IMR-90 (cell line): ENCODE results near the gene GTPBP4. TPM values are rescaled to one million over a fixed set of nuclear protein-coding genes. Genes with fewer than 3 reads are reported as not detected.

ENCODE experiments used
- ATAC-seq: fragments of 200-7000 bp; cut with Tn5 transposase; 2 replicates; pipeline ENCODE4 v1.9.1; 2020; ENCODE audit warnings: low read depth, mild to moderate bottlenecking, moderate library complexity
- BruUV-seq: library from RNA; stranded (reverse); fragments of 400-500 nt; replicated peaks from 2 replicates; lab custom pipeline; 2021; lab: Mats Ljungman, UMichigan
- CTCF ChIA-PET: fragments of 300-600 bp; formaldehyde crosslinking; extraction: SDS; loops from one replicate; lab custom pipeline; 2021; ENCODE audit warnings: antibody characterized with exemption; lab: Yijun Ruan, JAX
- POLR2A ChIA-PET: fragments of 300-600 bp; sonication (Branson Sonifier 250); formaldehyde crosslinking; loops from one replicate; lab custom pipeline; 2022; ENCODE audit warnings: antibody characterized with exemption; ENCODE audit not compliant: unreplicated experiment; lab: Charles Lee
- DNase-seq: peaks from one replicate; pipeline ENCODE4 v3.0.0; 2013
- H2AFZ ChIP-seq: replicated peaks from 2 replicates; pipeline ENCODE3; 2013; ENCODE audit warnings: low read length, mild to moderate bottlenecking; ENCODE audit not compliant: poor library complexity
- H2AK5ac ChIP-seq: 2 replicates; pipeline ENCODE4 v1.6.1; 2013; ENCODE audit warnings: low read depth, low read length, inconsistent platforms
- H2AK9ac ChIP-seq: replicated peaks from 2 replicates; pipeline ENCODE3; 2013; ENCODE audit warnings: mild to moderate bottlenecking, low read depth, low read length, moderate library complexity; ENCODE audit not compliant: poor library complexity
- H2BK120ac ChIP-seq: 2 replicates; pipeline ENCODE4 v1.6.1; 2013; ENCODE audit warnings: low read depth, low read length, inconsistent platforms
- H2BK15ac ChIP-seq: 3 replicates; pipeline ENCODE4 v1.6.1; 2013; ENCODE audit warnings: low read depth, low read length, inconsistent platforms
- H2BK20ac ChIP-seq: 2 replicates; pipeline ENCODE4 v1.6.1; 2013; ENCODE audit warnings: low read depth, mild to moderate bottlenecking, inconsistent platforms, low read length, moderate library complexity
- H2BK5ac ChIP-seq: 2 replicates; pipeline ENCODE4 v1.6.1; 2013; ENCODE audit warnings: mild to moderate bottlenecking, low read depth, low read length, inconsistent platforms; ENCODE audit not compliant: poor library complexity, severe bottlenecking
- H3K14ac ChIP-seq: replicated peaks from 2 replicates; pipeline ENCODE4 v1.6.1; 2013; ENCODE audit warnings: low read depth, low read length, inconsistent platforms
- H3K18ac ChIP-seq: 2 replicates; pipeline ENCODE4 v1.6.1; 2013; ENCODE audit warnings: low read depth, low read length, control low read depth
- H3K23ac ChIP-seq: 2 replicates; pipeline ENCODE4 v1.6.1; 2013; ENCODE audit warnings: low read depth, low read length, inconsistent platforms
- H3K27ac ChIP-seq: 2 replicates; pipeline ENCODE4 v1.5.1; 2013; ENCODE audit warnings: mild to moderate bottlenecking, control low read depth, low read length; ENCODE audit not compliant: insufficient read depth
- H3K27me3 ChIP-seq: 2 replicates; pipeline ENCODE4 v1.6.1; 2013; ENCODE audit warnings: low read length; ENCODE audit not compliant: control insufficient read depth, insufficient read depth
- H3K36me3 ChIP-seq: 2 replicates; pipeline ENCODE4 v1.6.1; 2013; ENCODE audit warnings: low read length, mixed read lengths; ENCODE audit not compliant: control insufficient read depth, insufficient read depth
- H3K4ac ChIP-seq: 2 replicates; pipeline ENCODE4 v1.6.1; 2013; ENCODE audit warnings: low read depth, low read length, inconsistent platforms
- H3K4me1 ChIP-seq: 2 replicates; pipeline ENCODE4 v1.6.1; 2013; ENCODE audit warnings: low read length, mixed read lengths; ENCODE audit not compliant: control insufficient read depth, insufficient read depth
- H3K4me2 ChIP-seq: 2 replicates; pipeline ENCODE4 v1.6.1; 2013; ENCODE audit warnings: low read depth, mild to moderate bottlenecking, control low read depth, low read length, moderate library complexity
- H3K4me3 ChIP-seq: 2 replicates; pipeline ENCODE4 v1.5.1; 2013; ENCODE audit warnings: low read depth, mild to moderate bottlenecking, control low read depth, low read length, moderate library complexity; ENCODE audit not compliant: insufficient read depth
- H3K56ac ChIP-seq: 2 replicates; pipeline ENCODE4 v1.6.1; 2013; ENCODE audit warnings: low read length, inconsistent platforms; ENCODE audit not compliant: insufficient read depth; ENCODE audit errors: extremely low read depth
- H3K79me1 ChIP-seq, 2 experiments: 2 replicates each; pipeline ENCODE4 v1.6.1; 2013; ENCODE audit warnings: low read length in 2 of 2, inconsistent platforms in 1 of 2, low read depth in 1 of 2
- H3K9ac ChIP-seq: 2 replicates; pipeline ENCODE4 v1.6.1; 2013; ENCODE audit warnings: low read depth, low read length, control low read depth
- H3K9me1 ChIP-seq: 2 replicates; pipeline ENCODE4 v1.6.1; 2013; ENCODE audit warnings: low read length, inconsistent platforms; ENCODE audit not compliant: insufficient read depth
- H3K9me3 ChIP-seq: 2 replicates; pipeline ENCODE4 v1.6.1; 2013; ENCODE audit warnings: low read length; ENCODE audit not compliant: control insufficient read depth, insufficient read depth
- H4K20me1 ChIP-seq: 2 replicates; pipeline ENCODE4 v1.6.1; 2013; ENCODE audit warnings: low read length, inconsistent platforms; ENCODE audit not compliant: insufficient read depth
- H4K5ac ChIP-seq: 2 replicates; pipeline ENCODE4 v1.6.1; 2013; ENCODE audit warnings: mild to moderate bottlenecking, low read depth, low read length, control low read depth
- H4K8ac ChIP-seq, 2 experiments: 2 replicates each; pipeline ENCODE4 v1.6.1; 2013; ENCODE audit warnings: low read depth in 2 of 2, low read length in 2 of 2, control low read depth in 1 of 2, inconsistent platforms in 1 of 2
- H4K91ac ChIP-seq: 2 replicates; pipeline ENCODE4 v1.6.1; 2013; ENCODE audit warnings: low read depth, low read length, inconsistent platforms; ENCODE audit not compliant: insufficient read depth
- NFE2L2 ChIP-seq: fragments of 150-350 bp; IDR thresholded peaks from 2 replicates; pipeline ENCODE4 v1.6.1; 2016; ENCODE audit warnings: low read depth, mild to moderate bottlenecking, low read length
- WGBS, 2 experiments: methylation state at CpG; one replicate each; pipeline versions ENCODE4 v1.1.5 to v1.1.7; 2013; ENCODE audit warnings: missing lambda C conversion rate in 2 of 2; ENCODE audit not compliant: insufficient read length in 1 of 2; ENCODE audit errors: extremely low coverage in 2 of 2; 5-methylcytosine and 5-hydroxymethylcytosine counted together
- dilution Hi-C: fragments of 300-500 bp; cut with HindIII; formaldehyde crosslinking; loops from one replicate; pipeline ENCODE4 v1.14.3; 2018; ENCODE audit warnings: low sequenced_read_pairs; ENCODE audit not compliant: unreplicated experiment
- in situ Hi-C: fragments of 300-500 bp; cut with MboI; formaldehyde crosslinking; loops from 3 replicates; pipeline ENCODE4 v1.14.3; 2019; ENCODE audit warnings: low sequenced_read_pairs, inconsistent platforms, mixed read lengths
- intact Hi-C: fragments of 100-400 bp; cut with micrococcal nuclease; formaldehyde crosslinking; loops from 2 replicates; pipeline ENCODE4 v1.10.0; 2022
- polyA plus RNA-seq, 3 experiments: library from polyadenylated mRNA; depleted of rRNA; stranded (reverse); fragments of >200 nt; gene quantifications; 2 replicates each; pipeline ENCODE4 v1.2.3, GENCODE V29; 2012; ENCODE audit warnings: low replicate concordance in 1 of 3
- total RNA-seq: library from RNA; depleted of rRNA; stranded (reverse); fragments of >200 nt; gene quantifications from 2 replicates; pipeline ENCODE4 v1.2.3, GENCODE V29; 2012

GTPBP4 gene
- total and polyA plus RNA-seq, 2 of the 4 experiments (the other 2 are of a cell fraction), result 46.2 to 48.6 TPM

DNA sequence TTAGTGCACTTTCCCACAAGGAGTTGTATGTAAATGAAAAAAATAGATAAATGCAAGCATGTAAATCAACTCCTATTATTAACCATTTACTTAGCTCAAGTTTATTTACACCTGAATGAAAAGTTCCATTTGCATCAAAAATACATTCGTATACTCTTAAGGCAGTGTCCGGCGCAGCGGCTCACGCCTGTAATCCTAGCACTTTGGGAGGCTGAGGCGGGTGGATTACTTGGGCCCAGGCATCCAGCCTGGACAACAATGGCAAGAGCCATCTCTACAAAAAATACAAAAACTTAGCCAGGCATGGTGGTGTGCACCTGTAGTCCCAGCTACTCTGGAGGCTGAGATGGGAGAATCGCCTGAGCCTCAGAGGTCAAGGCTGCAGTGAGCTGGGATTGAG is 41.6 kb downstream of the GTPBP4 start:
- no peaks in the 10 kb centered on the region for H3K9me3 ChIP-seq
- WGBS, 2 experiments, result no CpG with 5 or more reads among the region's 7 CpGs
- H2AK9ac ChIP-seq, result no peak overlapping the region
- no peak overlapping the region for H3K56ac ChIP-seq
- no peaks in the 10 kb centered on the region for H3K36me3 ChIP-seq
- H3K4me3 ChIP-seq, result no peak overlapping the region
- no peak overlapping the region for H2BK5ac ChIP-seq
- ChIA-PET CTCF (no interaction called here), POLR2A (no interaction called here)
- no peak overlapping the region for H2BK20ac ChIP-seq
- H4K20me1 ChIP-seq, result no peaks in the 10 kb centered on the region
- H3K4me1 ChIP-seq, result no peaks in the 10 kb centered on the region
- H3K18ac ChIP-seq, result no peak overlapping the region
- H4K8ac ChIP-seq, result no peak overlapping the region
- H2BK120ac ChIP-seq, result no peak overlapping the region
- H3K79me1 ChIP-seq, result no peaks in the 10 kb centered on the region
- no TSS peak for BruUV-seq
- H3K27ac ChIP-seq, result no peak overlapping the region
- H4K91ac ChIP-seq, result no peak overlapping the region
- no peak for DNase-seq
- H3K4me2 ChIP-seq, result no peak overlapping the region
- no peak overlapping the region for H3K9ac ChIP-seq
- no peak overlapping the region for H3K14ac ChIP-seq
- H2AFZ ChIP-seq, result no peak overlapping the region
- in situ Hi-C loops (no loop called here), dilution Hi-C loops (no loop called here), intact Hi-C loops (no loop called here)
- H3K23ac ChIP-seq, result no peak overlapping the region
- H2BK15ac ChIP-seq, result no peak overlapping the region
- no peak overlapping the region for H2AK5ac ChIP-seq
- ATAC-seq, result no peak
- no peak overlapping the region for H4K5ac ChIP-seq
- H3K27me3 ChIP-seq, result no peaks in the 10 kb centered on the region
- H3K9me1 ChIP-seq, result no peaks in the 10 kb centered on the region
- no peak overlapping the region for H3K4ac ChIP-seq
- TF ChIP-seq NFE2L2, result no peak
